Mammary epithelial cell (primary cell): ENCODE measurements around the gene RNU6-8.

Source experiments
- EZH2 ChIP-seq: IDR thresholded peaks from 2 replicates; pipeline ENCODE4 v1.6.1; 2012; ENCODE audit warnings: low read length, inconsistent platforms, borderline replicate concordance
- TF ChIP-seq, protein P1 (sequence below), 2 donors: IDR thresholded peaks in 1 of 2; conservative IDR thresholded peaks in 1 of 2; 2 replicates each; pipeline ENCODE4 v1.5.1; 2011 to 2012; ENCODE audit warnings: inconsistent platforms in 2 of 2, low read length in 2 of 2, mild to moderate bottlenecking in 2 of 2, control low read depth in 1 of 2, low read depth in 1 of 2; ENCODE audit not compliant: insufficient read depth in 1 of 2; ENCODE audit errors: extremely low read depth in 1 of 2

DNA sequence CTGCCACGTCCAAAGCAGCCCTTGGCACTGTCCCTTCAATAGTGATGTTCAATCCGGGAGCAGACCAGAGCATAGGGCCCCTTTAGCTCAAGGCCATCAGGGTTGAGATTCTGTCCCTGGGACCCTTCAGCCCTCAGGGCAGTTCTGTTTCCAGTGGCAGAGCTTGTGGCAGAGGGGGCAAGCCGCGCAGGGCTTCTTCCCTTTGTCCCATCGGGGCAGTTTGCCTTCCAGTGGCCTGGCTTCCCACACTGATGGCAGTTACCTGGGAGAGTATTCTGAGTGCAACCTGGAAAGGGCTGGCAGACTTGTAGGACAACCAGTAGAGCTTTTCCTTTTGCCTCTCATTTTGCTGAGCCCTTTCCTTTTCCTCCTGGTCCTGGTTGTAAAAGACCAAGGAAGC is 43.7 kb upstream of the RNU6-8 start:
- TF ChIP-seq, protein P1, sequence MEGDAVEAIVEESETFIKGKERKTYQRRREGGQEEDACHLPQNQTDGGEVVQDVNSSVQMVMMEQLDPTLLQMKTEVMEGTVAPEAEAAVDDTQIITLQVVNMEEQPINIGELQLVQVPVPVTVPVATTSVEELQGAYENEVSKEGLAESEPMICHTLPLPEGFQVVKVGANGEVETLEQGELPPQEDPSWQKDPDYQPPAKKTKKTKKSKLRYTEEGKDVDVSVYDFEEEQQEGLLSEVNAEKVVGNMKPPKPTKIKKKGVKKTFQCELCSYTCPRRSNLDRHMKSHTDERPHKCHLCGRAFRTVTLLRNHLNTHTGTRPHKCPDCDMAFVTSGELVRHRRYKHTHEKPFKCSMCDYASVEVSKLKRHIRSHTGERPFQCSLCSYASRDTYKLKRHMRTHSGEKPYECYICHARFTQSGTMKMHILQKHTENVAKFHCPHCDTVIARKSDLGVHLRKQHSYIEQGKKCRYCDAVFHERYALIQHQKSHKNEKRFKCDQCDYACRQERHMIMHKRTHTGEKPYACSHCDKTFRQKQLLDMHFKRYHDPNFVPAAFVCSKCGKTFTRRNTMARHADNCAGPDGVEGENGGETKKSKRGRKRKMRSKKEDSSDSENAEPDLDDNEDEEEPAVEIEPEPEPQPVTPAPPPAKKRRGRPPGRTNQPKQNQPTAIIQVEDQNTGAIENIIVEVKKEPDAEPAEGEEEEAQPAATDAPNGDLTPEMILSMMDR (conservative IDR thresholded peaks at IDR 0.05 in 1 of 2, IDR thresholded peaks at IDR 0.05 in 1 of 2; ENCODE audit: extremely low read depth in 1 of 2, insufficient read depth in 1 of 2, low read depth in 1 of 2, low read length in 2 of 2): no peak
- TF ChIP-seq EZH2: no peak
